ENCODE data around the gene INTS2.
"Not testable (repeated sequence)": the region's sequence is repeated elsewhere in the genome, so short reads cannot be mapped to it uniquely, and the experiment has no call there.

The INTS2 gene

GRCh38 chr17:61833536-61834193 lies 94.1 kb downstream of the INTS2 start:
- Histone ChIP-seq H3K9me3 (no peaks in the 10 kb centered on the region), H3K4me1 (ENCODE audit: control insufficient read depth in 1 of 2, insufficient read depth in 1 of 2, low read depth in 1 of 2, low read length in 1 of 2) (no peaks in the 10 kb centered on the region), H3K4me3 (ENCODE audit: low read depth in 1 of 2, low read length in 1 of 2) (no peak overlapping the region), H3K27ac (no peak overlapping the region), H3K36me3 (peaks cover 6% of the 10 kb centered on the region), H3K27me3 (no peaks in the 10 kb centered on the region)
- TF ChIP-seq CTCF (IDR thresholded peaks at IDR 0.05) = no peak

- H3K27ac ChIP-seq = no peak overlapping the region
- H3K4me3 ChIP-seq (ENCODE audit: low read depth in 1 of 2, low read length in 1 of 2) = no peak overlapping the region
- H3K4me1 ChIP-seq (ENCODE audit: control insufficient read depth in 1 of 2, insufficient read depth in 1 of 2, low read depth in 1 of 2, low read length in 1 of 2) = no peaks in the 10 kb centered on the region
- H3K36me3 ChIP-seq = peaks cover 6% of the 10 kb centered on the region
- TF ChIP-seq CTCF (IDR thresholded peaks at IDR 0.05) = no peak
- H3K9me3 ChIP-seq = no peaks in the 10 kb centered on the region
- no peaks in the 10 kb centered on the region for H3K27me3 ChIP-seq
These were observed 95.3 kb downstream of the INTS2 start for GRCh38 chr17:61832463-61832862.

- Histone ChIP-seq H3K4me3 (ENCODE audit: low read depth in 1 of 2, low read length in 1 of 2) (no peak overlapping the region), H3K4me1 (ENCODE audit: control insufficient read depth in 1 of 2, insufficient read depth in 1 of 2, low read depth in 1 of 2, low read length in 1 of 2) (no peaks in the 10 kb centered on the region), H3K36me3 (peaks cover 6% of the 10 kb centered on the region), H3K9me3 (no peaks in the 10 kb centered on the region), H3K27me3 (no peaks in the 10 kb centered on the region), H3K27ac (no peak overlapping the region)
- no peak for TF ChIP-seq CTCF (IDR thresholded peaks at IDR 0.05)
These were observed 96.7 kb downstream of the INTS2 start for GRCh38 chr17:61831099-61831498.

DNA sequence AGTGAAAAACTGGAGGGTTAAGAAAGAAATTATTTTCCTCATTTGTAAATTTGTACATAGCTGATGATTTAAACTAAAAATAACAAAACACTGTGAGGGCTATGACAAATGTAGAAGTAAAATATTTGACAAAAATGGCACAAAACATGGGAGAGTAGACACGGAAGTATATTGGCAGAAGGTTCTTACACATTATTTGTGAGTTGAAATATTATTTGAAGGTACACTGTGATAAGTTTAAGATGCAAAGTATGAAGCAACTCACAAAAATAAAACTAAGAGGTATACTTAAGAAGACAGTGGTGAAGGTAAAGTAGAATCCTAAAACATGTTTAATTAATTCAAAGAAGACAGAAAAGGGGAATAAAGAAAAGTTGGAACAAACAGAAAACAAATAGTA lies 99.1 kb downstream of the INTS2 start:
- no peak overlapping the region for H3K4me3 ChIP-seq (ENCODE audit: low read depth in 1 of 2, low read length in 1 of 2)
- peaks cover 6% of the 10 kb centered on the region for H3K36me3 ChIP-seq
- no peaks in the 10 kb centered on the region for H3K9me3 ChIP-seq
- no peaks in the 10 kb centered on the region for H3K27me3 ChIP-seq
- H3K4me1 ChIP-seq (ENCODE audit: control insufficient read depth in 1 of 2, insufficient read depth in 1 of 2, low read depth in 1 of 2, low read length in 1 of 2) = no peaks in the 10 kb centered on the region
- no peak overlapping the region for H3K27ac ChIP-seq
- no peak for TF ChIP-seq CTCF (IDR thresholded peaks at IDR 0.05)

- Histone ChIP-seq H3K36me3 (peaks cover 5% of the 10 kb centered on the region), H3K9me3 (no peaks in the 10 kb centered on the region), H3K4me3 (ENCODE audit: low read depth in 1 of 2, low read length in 1 of 2) (no peak overlapping the region), H3K27ac (no peak overlapping the region), H3K4me1 (ENCODE audit: control insufficient read depth in 1 of 2, insufficient read depth in 1 of 2, low read depth in 1 of 2, low read length in 1 of 2) (no peaks in the 10 kb centered on the region), H3K27me3 (no peaks in the 10 kb centered on the region)
- no peak for TF ChIP-seq CTCF (IDR thresholded peaks at IDR 0.05)
These were observed 100.0 kb downstream of the INTS2 start for GRCh38 chr17:61827649-61828395.

GRCh38 chr17:61826866-61827265 lies 100.9 kb downstream of the INTS2 start:
- not testable (repeated sequence) for H3K9me3 ChIP-seq; H3K4me3 ChIP-seq (ENCODE audit: low read depth in 1 of 2, low read length in 1 of 2); H3K36me3 ChIP-seq; H3K27ac ChIP-seq; H3K27me3 ChIP-seq; H3K4me1 ChIP-seq (ENCODE audit: control insufficient read depth in 1 of 2, insufficient read depth in 1 of 2, low read depth in 1 of 2, low read length in 1 of 2)

GRCh38 chr17:61826198-61826597 lies 101.6 kb downstream of the INTS2 start:
- H3K9me3 ChIP-seq; H3K27ac ChIP-seq; H3K36me3 ChIP-seq; H3K4me1 ChIP-seq (ENCODE audit: control insufficient read depth in 1 of 2, insufficient read depth in 1 of 2, low read depth in 1 of 2, low read length in 1 of 2); H3K4me3 ChIP-seq (ENCODE audit: low read depth in 1 of 2, low read length in 1 of 2); H3K27me3 ChIP-seq: not testable (repeated sequence)

All from neutrophil (primary cell).